Activated T-cell treated with anti-CD3 and anti-CD28 coated beads for 1 hour (primary cell): Measurements from ENCODE around the gene TNPO1.
"Not testable (repeated sequence)": the region's sequence is repeated elsewhere in the genome, so short reads cannot be mapped to it uniquely, and the experiment has no call there.

ENCODE experiments used
- DNase-seq: peaks from one replicate; pipeline ENCODE4 v3.0.0-alpha.2; 2020; ENCODE audit warnings: low read depth

The TNPO1 gene

DNA sequence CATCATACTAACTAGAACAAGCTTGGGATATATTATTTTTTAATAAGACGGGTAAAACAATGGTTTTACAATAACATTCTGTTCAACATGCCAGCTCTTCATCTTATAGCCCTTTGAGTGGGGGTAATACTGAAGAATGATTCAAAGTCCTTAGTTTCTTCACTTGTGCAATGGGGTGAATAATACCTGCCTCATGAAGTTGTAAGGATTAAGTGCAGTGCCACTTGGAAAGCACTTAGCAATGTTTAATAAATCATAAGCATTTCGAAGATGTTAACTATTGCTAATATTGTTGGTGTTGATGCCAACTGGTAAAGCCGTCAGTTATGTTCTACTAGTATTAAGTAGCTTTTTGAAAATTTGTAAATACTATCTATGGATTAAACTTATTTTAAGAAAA lies 38.0 kb downstream of the TNPO1 start:
- DNase-seq = no peak

DNA sequence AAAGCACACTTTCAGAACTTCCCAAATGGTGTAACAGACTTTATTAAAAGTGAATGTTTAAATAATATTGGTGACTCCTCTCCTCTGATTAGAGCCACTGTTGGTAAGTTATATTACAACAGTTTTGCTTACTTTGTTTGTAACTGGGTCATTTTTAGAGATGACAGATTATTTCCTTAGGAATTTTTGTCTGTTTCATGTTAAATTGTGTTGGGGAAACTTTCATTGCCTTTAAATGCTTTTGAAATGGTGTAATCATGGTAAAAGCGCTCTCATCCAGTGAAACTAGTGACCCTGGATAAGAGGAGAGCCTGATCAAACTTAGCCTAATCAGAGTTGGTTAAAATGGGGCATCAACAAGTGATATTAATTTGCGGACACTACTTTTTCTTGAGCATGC lies 39.4 kb downstream of the TNPO1 start:
- no peak for DNase-seq

DNA sequence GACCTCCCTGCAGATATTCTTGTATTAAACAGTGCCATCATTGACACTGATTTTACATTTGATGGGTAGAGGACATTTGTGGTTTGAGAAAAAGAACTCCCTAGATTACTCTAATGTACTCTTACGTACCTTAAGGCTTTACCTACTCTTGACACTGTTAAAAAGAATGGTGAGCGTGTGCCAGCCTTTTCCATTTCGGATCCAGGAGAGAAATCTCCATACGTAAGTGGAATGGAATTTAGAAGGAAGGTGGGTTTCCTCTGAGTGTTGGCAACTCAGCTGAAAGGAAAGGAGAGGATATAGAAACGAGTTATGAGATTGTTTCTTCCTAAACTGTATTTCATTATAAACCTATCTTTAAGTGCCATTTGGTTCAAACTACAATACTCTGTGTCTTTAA lies 40.9 kb downstream of the TNPO1 start:
- DNase-seq = no peak

DNA sequence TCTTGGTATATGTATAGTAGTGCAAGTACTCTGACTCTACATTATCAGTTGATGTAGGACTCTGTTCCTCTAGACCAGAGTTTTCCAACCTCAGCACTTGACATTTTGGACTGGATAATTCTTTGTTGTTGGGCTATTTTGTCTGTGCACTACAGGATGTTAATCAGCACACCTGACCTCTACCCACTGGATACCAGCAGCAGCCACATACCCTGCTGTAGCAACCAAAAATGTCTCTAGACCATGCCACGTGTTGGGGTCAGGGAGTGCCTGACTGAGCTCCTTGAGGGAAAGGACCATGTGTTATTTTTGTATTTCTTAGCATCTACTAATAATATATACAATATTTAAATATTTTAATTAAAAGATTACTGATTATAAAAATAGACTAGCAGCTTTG lies 42.7 kb downstream of the TNPO1 start:
- DNase-seq = no peak

DNA sequence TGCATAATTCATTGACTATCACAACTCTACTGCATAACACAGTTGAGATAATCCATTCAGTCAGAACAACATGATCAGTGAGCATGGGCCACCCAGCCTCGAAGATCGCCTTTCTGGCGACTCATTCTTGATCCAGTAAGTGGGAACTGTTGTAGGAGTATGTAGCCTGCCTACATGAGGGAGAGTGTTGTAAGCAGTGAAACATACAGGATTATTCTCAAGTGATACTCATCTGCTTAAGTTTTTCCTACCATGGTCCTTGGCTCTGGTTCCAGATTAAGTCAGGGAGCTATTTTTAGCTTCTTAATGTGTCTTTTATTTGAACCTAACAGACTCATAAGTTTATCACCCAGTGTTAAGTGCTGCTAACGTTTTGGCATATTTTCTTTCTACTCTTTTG lies 44.0 kb downstream of the TNPO1 start:
- no peak for DNase-seq

DNA sequence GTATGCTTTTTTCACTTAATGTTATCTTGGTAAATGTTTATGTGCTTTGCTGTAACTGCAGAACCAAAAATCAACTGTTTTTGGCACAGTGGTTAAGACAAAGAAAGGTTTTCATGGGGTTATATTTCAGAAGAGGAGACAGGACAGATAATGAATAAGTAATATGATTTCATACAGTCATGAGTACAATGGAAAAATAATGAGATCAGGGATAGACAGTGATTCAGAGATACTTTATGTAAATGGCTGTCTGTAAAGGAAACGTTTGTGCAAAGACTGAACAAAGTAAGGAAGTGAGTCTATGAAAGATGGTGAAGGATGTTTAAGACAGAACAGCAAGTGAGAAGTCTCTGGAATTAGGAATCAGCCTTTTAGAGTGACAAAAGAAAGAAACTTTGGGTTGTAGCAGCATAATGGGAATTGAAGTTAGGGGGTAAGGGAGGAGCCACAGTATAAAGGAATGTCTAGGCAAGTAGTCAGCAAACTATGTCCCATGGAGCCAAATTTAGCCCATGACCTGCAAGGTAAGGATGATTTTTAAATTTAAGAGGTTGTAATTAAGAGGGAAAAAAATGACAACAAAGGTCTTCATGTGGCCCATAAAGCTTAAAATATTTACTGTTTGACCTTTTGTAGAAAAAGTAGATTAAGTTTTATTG lies 55.0 kb downstream of the TNPO1 start:
- no peak for DNase-seq

DNA sequence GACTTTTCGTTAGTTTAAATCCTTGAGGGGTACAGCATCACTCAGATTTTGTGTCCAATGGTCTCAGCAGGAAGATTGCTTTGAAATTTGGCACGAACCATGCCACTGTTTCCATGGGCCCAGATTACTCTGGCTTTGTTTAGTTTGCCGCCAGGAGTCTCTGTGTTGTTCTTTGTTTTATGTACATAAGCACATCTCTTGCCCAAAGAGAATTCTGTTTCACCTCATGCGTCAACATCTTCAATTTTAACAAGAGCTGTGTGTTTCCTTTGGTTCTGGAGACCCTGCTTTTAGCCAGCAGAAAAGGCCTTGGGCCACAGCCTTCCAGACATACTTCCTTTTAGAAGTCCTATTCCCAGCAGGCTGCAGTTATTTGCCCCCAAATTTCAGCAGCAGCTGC lies 62.4 kb downstream of the TNPO1 start:
- no peak for DNase-seq

DNA sequence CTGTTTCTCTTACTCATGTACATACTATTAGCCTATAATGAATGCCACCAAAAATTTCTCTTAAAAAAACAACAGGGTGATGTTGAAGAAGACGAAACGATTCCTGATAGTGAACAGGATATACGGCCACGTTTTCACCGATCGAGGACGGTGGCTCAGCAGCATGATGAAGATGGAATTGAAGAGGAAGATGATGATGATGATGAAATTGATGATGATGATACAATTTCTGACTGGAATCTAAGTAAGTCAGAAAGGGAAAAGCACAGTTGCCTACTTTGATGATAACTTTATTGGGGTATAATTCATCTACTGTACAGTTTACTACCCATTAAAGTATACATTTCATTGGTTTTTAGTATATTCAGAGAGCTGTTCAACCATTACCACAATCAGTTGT lies 66.5 kb downstream of the TNPO1 start:
- no peak for DNase-seq

DNA sequence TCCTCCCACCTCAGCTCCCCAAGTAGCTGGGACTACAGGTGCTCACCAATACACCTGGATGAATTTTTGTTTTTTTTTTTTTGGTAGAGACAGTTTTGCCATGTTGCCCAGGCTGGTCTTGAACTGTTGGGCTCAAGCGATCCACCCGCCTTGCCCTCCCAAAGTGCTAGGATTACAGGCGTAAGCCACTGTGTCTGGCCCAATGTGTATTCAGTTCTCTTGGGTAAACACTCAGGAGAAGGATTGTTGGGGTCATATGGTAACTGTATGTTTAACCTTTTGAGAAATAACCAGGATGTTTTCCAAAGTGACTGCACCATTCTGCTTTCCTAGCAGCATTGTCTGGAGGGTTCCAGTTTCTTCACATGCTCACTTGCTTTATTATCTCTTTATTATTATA lies 67.4 kb downstream of the TNPO1 start:
- DNase-seq = no peak

DNA sequence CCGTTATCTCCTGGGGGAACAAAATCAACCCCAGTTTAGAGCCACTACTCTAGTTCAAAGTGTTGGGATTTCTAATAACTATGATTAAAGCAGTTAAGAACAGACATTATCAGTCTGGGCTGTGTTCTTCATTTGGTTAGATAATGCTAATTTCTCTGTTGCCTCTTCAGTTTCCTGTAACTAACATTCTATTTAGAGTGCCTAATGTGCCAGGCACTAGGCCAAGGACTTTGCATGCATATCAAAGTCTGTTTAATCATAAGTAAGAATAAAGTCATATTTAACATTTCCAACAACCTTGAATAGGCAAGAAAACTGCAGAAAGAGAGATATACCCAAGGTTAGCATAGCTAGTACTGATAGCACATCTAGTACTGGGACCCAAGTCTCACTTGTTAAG lies 68.4 kb downstream of the TNPO1 start:
- no peak for DNase-seq

DNA sequence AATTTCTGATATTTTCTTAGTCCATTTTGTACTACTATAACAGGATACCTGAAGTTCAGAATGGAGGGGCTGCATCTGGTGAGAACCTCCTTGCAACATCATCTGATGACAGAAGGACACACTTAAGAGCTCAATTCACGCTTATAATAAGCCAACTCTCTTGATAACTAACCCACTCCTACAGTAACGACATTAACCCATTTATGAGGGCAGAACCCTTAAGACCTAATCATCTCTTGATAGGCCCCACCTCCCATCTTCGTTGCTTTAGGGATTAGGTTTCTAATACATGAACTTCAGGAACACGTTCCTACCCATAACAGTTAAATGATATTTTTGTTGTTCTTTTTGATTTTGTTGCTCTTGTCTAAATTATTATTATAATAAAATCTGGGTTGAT lies 69.4 kb downstream of the TNPO1 start:
- no peak for DNase-seq

DNA sequence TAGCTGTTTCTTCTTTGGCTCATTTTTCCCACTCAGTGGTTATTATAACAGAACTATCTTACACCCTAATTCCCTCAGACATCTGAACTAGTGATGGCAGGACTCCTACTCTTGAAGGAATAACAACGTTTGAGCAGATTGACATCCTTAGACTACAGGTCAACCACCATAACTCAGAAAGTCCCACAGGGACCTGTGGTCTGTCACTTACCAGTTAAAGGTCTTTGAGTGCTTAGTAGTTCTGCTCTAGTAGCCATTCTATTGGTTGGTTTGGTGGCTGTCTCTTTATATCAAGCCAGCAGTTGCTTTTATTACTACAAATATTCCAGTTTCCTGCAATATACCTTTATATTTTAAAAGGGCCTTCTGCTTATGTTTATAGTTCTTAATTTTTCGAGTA lies 72.1 kb downstream of the TNPO1 start:
- DNase-seq = no peak

DNA sequence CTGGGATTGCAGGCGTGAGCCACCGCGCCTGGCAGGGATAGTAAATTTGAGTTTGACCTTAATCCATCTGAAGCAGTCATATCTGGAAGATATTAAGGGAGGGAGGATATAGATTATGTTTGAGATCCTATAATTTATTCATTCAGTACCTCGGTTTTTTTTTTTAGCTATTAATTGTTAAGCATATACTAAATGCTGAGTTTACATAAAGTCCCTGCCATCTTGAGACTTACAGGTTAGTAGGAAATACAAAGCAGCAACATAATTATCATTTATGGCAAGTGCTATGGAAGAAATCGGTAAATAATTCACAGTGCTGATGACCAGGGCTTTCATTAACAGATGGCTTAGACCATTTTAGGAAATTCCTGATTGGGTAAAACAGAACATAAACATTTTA lies 72.9 kb downstream of the TNPO1 start:
- no peak for DNase-seq

DNA sequence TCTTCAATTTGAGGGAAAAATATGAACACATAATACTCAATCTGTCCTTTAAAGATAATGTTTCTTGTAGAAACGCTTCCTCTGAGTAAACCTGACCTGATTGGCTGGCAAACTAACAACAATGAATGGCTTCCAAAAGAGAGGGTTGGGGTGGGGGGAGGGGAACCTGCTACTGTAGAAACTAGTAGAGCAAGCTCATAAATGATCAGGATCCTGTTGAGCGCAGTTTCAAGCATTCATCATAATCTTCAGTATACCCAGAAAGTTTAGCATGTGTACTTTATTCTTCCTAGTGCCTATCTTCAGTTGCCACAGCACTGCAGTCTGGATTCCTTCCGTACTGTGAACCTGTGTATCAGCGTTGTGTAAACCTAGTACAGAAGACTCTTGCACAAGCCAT lies 76.4 kb downstream of the TNPO1 start:
- DNase-seq = no peak

DNA sequence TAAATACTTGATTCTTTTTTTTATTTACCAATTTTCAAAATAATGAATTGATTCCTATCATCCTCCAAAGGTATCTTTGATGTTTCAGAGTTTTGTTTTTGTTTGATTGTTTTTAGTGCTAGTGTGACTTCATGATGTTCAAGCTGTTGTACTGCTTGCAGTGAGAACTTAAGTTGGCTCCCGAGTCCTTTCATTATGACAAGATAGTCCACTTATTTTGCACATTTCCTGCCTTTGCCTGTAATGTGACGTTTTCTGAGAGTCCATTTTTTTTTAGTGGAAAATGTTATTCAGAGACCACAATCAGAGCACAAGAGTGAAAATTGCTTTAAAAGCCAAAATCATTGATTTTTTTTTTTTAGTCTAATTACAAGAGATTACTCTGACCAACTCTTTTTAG lies 79.3 kb downstream of the TNPO1 start:
- no peak for DNase-seq

DNA sequence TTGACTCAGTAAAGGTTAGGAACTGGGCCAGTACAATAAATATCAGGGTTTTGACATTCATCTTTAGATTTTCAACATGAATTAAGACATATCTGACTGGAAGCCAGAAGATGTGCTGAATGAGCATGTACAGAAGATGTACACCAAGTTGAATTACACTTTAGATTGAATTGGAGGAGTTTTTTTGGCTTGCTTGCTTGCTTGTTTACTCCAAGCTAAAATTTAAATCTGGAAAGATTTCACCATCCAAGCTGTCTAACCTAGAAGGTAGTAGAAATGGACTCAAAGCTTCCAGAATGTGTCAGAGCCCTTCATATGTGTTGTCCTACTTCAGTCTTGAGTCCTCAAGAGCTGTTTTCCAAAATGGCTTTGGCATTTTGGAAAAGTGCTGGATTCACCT lies 90.3 kb downstream of the TNPO1 start:
- no peak for DNase-seq

DNA sequence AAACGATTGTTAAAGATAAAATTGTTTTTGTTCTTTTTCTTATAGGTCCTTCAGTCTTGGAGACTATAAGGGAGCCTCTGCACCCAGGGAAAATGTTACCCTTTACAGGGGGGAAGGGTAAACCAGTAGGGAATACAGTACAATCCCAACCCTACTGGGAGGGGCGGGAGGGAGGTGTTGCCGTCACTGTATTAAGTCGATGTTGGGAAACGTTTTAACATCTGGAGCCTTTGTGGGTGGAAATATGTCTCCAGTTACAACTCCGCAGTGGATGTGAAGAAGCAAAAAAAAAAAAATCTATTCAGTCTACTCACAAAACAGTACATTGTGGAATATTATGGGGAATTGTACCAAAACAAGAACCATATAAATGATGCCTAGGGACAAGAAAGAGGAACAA lies 92.2 kb downstream of the TNPO1 start:
- DNase-seq = no peak

DNA sequence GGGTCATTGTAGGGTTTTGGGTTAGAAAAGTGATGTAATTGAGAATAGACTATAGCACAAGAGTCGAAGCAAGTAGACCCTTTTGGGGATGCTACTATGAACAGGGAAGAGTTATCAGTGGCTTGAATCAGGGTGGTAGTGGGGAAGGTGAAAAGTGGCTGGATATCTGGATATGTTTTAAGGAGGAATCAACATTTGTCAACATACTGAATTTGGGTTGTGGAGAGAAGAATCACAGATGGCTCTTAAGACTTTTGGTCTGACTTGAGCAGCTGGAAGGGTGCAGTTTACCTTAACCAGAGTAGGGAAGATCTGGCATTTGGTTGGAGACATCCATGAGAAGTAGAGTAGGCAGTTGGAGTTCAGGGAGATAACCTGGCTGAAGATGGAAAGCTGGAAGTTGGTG lies 100.9 kb downstream of the TNPO1 start:
- no peak for DNase-seq

DNA sequence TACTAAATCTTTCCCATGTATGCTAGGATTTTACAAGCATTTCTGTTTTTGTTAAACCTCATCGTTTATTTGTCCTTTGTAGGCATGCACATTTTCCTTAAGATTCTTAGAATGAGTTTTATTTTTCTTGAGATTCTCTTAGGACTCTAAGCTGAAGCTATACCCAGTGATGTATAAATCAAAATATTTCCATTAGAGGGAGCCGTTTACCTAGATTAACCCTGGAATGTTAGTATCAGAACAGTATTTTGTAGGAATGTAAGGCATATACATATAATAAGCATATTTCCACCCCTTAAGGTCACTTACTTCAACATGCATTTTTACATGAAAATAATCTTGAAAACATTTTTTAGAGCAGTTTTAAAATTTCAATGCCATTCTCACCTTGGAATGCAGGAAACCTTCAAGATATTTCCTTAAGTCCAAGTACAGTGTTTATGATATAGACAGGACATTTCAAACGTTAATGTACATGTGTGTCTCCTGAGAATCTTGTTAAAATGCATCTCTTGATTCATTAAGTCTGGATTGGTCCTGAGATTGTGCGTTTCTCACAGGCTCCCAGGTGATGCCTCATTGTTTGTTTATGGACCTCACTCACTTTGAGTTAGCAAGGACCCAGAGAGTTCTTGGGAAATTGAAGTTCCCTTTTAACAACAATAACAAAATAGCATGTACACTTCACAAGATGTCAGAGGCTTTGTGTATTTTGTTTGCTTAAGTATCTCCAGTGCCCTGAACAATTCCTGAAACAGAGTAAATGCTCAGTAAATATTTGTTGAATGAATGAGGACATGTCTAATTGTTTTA lies 104.4 kb downstream of the TNPO1 start:
- DNase-seq = no peak

DNA sequence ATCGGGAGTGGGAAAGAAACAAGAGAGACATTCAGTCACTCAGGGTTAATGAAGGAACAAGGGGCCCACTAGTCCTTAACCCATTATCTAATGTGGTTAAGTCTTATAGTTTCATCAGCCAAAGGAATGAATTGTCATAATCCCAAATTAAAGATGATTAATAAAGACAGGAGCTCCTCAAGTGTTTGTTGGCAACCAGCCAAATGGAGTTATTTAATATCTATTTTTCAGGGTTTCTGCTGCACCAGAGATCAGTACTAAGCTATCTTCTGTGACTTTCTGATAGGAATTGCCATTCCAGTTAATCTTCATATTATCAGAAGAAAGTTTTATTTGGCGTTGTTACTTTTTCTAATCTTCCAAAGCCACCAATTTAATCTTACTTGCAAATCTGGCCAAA lies 105.4 kb downstream of the TNPO1 start:
- DNase-seq = no peak

DNA sequence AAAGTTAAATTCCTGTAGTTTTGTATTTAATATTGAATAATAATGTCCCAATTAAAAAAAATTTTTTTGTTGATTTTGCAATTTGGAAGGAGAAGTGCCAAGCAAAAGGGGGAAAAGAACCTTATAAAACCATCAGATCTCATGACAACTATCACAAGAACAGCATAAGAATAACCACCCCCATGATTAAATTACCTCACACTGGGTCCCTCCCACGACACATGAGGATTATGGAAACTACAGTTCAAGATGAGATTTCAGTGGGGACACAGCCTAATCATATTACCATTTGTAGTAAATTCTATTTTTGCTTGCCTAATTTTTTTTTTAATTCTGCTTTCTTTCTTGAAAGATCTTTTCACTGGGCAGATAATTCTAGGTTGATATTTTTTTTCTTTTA lies 106.0 kb downstream of the TNPO1 start:
- no peak for DNase-seq

DNA sequence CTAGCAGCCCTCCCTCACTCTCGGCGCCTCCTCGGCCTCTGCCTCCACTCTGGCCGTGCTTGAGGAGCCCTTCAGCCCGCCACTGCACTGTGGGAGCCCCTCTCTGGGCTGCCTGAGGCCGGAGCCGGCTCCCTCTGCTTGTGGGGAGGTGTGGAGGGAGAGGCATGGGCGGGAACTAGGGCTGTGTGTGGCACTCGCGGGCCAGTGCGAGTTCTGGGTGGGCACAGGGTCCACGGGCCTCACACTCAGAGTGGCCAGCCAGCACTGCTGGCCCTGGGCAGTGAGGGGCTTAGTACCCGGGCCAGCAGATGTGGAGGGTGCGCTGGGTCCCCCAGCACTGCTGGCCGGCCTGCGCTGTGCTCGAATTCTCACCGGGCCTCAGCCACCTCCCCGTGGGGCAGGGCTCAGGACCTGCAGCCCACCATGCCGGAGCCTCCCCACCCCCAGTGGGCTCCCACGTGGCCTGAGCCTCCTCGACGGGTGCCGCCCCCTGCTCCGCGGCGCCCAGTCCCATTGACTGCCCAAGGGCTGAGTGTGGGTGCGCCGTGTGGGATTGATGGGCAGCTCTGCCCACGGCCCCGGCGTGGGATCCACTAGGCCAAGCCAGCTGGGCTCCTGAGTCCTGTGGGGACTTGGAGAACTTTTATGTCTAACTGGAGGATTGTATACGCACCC lies 109.0 kb downstream of the TNPO1 start:
- no peak for DNase-seq

DNA sequence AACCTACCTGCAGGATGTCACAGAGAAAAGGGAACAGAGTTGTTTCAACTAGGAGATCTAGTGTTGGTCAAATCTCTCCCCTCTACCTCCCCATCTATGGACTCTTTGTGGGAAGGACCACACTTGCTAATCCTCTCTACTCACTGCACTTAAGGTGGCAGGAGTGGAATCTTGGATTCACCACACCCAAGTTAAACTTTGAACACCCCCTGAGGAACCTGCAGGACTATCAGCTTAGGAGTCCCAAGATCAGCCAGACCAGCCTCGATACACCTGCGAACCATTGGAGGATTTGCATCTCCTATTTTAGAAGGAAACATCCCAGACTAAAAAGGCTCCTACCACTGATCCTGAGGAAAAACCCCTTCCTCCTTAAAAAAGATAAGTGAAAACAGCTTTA lies 116.2 kb downstream of the TNPO1 start:
- not testable (repeated sequence) for DNase-seq
